GM12875 (cell line): ENCODE data around the gene CDH12.

ENCODE experiments used
- H3K4me3 ChIP-seq: one replicate; pipeline ENCODE4 v1.5.1; 2011; ENCODE audit warnings: low read depth, low read length, control low read depth
- CTCF ChIP-seq: IDR thresholded peaks from 2 replicates; pipeline ENCODE4 v1.5.1; 2011; ENCODE audit warnings: low read depth, mild to moderate bottlenecking, control low read depth, inconsistent platforms, low read length, moderate library complexity, borderline replicate concordance; ENCODE audit not compliant: insufficient read depth

Gene CDH12

GRCh38 chr5:22728610-22729009 is 124.5 kb downstream of the CDH12 start:
- no peak for TF ChIP-seq CTCF
- no peak overlapping the region for H3K4me3 ChIP-seq

GRCh38 chr5:22722491-22722890 is 130.7 kb downstream of the CDH12 start:
- TF ChIP-seq CTCF = no peak
- no peak overlapping the region for H3K4me3 ChIP-seq

GRCh38 chr5:22722056-22722455 is 131.1 kb downstream of the CDH12 start:
- no peak overlapping the region for H3K4me3 ChIP-seq
- no peak for TF ChIP-seq CTCF

- no peak for TF ChIP-seq CTCF
- no peak overlapping the region for H3K4me3 ChIP-seq
These were observed 133.3 kb downstream of the CDH12 start for GRCh38 chr5:22719842-22720241.

- no peak overlapping the region for H3K4me3 ChIP-seq
- no peak for TF ChIP-seq CTCF
These were observed 142.5 kb downstream of the CDH12 start for GRCh38 chr5:22710660-22711059.

- TF ChIP-seq CTCF = no peak
- no peak overlapping the region for H3K4me3 ChIP-seq
These were observed 143.4 kb downstream of the CDH12 start for GRCh38 chr5:22709743-22710142.

- H3K4me3 ChIP-seq = no peak overlapping the region
- no peak for TF ChIP-seq CTCF
These were observed 144.3 kb downstream of the CDH12 start for GRCh38 chr5:22708770-22709328.
